ENCODE results near the gene CIITA.
"Not testable (repeated sequence)": the region's sequence is repeated elsewhere in the genome, so short reads cannot be mapped to it uniquely, and the experiment has no call there.

CIITA gene

GRCh38 chr16:10876799-10877341 is at the start of gene CIITA:
Gene CIITA, plus strand, starts transcription at chr16:10877202. Its CDS starts 129 bp downstream, at chr16:10877331.
- peak; percentile 69 for DNase-seq

DNA sequence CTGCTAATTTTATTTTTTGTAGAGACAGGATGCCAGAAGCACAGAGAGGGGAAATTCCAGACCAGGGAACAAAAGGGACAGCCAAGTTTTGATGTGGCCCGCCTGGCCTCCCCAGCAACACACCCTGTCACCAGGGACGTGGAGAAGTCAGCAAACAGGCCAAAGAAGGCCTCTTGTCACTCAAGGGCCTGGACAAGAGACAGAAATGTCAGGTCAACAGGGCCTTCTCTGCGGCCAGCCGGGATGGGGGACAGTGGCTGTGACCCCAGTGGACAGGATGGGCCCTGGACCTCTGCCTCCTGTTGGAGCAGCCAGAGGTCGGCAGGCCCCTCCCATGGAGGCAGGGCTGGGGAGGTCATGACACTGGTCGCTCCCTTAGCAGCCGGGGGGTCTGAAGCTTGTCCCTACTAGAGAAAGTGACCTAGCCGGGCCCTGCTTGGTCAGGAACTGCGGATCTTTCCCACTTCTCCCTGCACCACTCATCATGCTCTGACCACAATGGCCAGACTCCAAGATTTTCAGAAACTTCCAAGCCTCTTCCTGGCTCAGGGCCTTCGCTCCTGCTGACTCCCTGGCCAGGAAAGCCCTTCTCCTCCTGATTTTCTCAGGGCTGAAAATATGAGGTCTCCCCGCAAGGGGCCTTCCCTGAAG is 49.2 kb upstream of the CIITA start:
- DNase-seq: no peak

DNA sequence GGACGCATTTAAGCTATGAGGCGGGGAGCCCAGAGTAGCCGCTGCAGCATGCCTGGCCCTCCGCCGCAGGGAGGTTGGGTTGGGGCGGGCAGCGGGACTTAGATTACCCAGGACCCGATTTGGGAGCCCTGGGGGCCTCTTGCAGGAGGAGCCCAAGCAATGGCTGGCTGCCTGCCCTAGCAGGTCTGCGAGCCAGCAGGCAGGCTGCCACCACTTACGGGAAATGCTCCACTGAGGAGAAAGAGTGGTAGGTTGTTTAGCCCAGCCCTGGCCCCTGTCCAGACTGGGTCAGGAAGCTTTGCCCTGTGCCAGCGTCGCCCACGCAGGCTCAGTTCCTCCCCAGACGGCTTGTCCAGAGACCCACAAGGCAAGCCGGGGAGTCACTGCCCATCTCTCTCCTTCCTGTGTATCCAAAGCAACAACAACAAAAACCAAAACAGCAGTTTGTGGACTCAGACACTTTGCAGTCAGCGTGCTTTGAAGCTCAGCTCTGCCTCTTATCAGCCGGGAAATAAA is 48.1 kb upstream of the CIITA start:
- no peak for DNase-seq

DNA sequence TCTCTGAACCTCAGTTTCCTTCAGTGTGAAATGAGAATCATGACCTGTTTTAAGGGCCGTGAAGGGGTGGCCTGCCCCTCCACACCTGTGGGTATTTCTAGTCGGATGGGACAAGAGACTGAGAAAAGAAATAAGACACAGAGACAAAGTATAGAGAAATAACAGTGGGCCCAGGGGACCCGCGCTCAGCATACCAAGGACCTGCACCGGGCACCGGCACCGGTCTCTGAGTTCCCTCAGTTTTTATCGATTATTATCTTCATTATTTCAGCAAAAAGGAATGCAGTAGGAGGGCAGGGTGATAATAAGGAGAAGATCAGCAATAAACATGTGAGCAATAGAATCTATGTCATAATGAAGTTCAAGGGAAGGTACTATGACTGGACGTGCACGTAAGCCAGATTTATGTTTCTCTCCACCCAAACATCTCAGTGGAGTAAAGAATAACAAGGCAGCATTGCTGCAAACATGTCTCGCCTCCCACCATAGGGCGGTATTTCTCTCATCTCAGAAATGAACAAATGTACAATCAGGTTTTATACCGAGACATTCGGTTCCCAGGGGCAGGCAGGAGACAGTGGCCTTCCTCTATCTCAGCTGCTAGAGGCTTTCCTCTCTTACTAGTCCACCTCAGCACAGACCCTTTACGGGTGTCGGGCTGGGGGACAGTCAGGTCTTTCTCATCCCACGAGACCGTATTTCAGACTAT is 47.5 kb upstream of the CIITA start:
- DNase-seq: not testable (repeated sequence)

DNA sequence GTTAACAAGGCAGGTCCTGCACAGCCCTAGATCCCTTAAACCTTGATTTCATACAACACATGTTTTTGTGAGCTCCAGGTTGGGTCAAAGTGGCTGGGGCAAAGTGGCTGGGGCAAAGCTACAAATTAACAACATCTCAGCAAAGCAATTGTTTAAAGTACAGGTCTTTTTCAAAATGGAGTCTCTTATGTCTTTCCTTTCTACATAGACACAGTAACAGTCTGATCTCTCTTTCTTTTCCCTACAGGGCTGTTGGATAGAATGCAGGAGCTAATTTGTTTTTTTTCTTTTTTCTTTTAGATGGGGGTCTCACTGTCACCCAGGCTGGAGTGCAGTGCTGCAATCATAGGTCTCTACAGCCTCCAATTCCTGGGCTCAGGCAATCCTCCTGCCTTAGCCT is 46.8 kb upstream of the CIITA start:
- not testable (repeated sequence) for DNase-seq

- no peak for DNase-seq
These were observed 44.8 kb upstream of the CIITA start for GRCh38 chr16:10831894-10832886.

- DNase-seq: no peak
These were observed 43.7 kb upstream of the CIITA start for GRCh38 chr16:10833271-10833670.

DNA sequence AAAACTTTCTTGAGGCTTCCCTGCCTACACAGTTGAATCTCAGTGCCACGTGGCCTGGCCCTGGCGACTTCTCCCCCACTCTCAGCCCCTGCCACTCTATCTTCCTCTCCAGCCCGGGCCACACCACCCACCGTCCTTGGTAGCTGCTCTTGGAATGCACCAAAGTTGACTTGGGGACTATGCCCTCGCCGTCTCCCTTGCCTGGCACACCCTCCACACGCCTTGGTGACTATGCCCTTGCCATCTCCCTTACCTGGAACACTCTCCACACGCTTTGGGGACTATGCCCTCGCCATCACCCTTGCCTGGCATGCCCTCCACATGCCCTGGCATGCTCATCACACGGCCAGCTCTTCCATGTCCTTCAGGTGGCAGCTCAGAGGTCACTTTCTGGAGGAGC is 42.9 kb upstream of the CIITA start:
- DNase-seq: no peak

DNA sequence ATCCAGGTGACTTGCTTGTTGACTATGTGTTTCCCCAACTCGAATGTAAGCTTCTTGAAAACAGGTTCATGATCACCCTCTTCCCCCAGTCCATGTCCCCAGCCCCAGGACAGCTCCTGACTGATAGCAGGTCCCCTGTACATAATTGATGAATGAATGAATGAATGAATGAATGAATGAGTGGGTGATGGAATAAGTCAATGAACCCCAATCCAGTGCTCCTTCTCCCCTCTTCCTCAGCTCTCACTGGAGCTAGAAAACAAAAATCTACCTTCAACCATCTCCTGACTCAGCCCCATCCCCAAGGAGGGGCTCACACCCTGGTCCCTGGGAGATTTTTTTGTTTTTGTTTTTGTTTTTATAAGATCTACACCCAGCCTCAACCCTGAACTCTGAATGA is 42.2 kb upstream of the CIITA start:
- no peak for DNase-seq

DNA sequence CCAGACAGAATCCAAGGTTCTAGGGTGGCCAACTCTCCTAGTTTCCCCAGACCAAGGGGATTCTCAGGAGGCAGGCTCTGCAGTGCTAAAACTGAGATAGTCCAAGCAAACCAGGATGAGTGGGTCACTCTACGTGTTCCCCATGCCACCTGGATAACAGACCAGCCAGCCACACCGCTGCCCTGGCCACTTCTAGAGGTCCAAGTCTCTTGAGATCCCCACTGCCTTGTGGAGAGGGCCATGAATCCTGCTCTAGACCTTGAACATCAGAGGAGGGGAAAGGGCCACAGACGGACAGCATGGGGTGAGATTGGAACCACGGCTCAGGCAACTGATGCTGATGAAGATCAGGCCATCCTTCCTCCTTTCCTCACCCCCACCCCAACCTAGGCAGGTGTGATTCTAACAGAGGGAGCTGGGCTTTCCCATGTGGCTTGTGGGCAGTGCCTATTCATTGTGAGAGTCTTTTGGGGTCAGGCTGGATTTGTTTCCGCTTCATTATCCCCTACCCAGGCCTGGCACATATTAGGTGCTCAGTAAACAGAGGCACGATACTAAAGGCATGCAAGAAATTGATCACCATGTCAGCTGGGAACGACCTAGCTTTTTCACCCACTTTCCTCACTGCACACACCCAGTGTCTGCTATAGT is 41.6 kb upstream of the CIITA start:
- DNase-seq: peak; percentile 28

GRCh38 chr16:10836174-10836853 is 40.7 kb upstream of the CIITA start:
- DNase-seq: no peak

GRCh38 chr16:10838621-10839278 is 38.3 kb upstream of the CIITA start:
- DNase-seq: no peak

GRCh38 chr16:10839279-10839666 is 37.7 kb upstream of the CIITA start:
- DNase-seq: no peak

DNA sequence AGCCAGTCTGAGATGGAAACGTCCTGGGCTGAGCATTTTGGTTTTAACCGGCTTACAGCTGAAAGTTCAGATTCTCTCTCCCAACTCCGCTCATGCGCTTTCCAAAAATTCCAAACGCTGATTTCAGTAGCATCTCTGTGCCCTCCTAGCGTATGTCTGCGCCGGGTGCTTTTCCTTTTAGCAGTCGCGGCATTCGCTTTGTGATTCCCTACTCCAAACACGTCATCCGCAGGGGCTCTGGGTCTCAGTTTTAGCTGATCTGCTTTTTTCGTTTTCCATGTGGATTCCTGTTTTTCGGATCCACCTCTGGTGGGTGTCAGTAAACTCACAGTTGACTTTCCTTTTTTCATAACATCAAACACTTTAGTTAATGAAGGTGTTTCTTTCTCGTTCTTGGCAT is 36.3 kb upstream of the CIITA start:
- DNase-seq: no peak

- DNase-seq: no peak
These were observed 30.6 kb upstream of the CIITA start for GRCh38 chr16:10846213-10846998.

DNA sequence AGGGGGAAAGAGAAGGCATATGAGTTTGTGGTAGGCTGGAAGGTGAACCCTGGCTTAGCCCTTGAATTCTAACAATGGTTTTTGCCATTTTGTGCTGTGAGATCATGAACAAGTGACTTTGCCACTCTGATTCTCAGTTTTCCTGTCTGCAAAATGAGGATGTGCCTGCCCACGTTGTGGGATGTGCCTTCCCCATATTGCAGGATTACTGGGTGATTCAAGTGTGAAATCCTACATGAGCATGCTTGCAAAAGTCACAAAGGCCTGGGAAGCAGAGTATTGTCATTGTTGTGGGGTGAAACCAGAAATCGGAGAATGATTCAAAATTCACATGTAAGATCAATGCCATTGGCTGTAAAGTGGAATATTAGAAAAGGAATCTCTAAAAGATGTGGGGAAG is 29.8 kb upstream of the CIITA start:
- no peak for DNase-seq

DNA sequence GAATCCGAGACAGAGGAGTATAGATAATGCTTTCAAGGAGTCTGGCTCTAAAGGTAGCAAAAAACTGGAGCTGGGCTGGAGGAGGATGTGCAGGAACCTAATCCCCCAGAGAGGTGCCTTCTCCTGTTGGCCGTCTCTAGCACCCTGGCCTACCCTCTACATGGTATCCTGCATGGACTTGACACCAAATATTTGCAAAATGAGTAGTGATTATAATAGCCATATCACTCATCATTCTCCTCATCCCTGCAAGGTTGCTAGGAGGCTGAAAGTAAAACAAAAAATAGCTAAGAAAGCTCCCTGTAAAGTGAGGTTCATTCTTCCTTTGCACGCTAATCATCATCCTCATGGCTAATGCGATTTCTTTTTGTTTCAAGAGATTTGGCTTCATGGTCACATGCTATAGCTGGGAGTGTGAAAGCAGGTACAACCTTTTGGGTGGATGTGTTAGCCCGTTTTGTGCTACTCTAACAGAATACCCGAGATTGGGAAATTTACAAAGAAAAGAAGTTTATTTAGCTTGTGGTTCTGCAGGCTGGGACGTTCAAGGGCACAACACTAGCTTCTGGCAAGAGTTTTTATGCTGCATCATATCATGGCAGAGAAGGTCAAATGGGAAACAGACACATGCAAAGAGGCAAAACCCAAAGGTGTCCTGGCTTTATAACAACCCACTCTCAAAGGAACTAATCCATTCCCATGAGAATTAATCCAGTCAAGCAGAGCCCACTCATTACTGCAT is 27.1 kb upstream of the CIITA start:
- DNase-seq: no peak

DNA sequence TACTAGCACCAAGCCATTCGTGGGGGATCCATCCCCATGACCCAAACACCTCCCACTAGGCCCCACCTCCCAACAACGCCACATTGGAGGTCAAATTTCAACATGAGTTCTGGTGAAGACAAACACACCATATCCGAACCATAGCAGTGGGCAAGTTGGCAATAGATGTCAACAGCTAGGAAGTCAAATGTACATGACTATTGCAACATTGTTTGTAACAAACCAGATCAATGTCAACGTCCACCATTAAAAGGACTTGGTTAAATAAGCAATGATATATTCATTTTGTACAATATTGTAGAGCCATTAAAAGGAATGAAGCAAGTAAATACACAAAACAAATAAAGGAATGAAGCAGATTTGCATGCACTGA is 26.5 kb upstream of the CIITA start:
- no peak for DNase-seq

DNA sequence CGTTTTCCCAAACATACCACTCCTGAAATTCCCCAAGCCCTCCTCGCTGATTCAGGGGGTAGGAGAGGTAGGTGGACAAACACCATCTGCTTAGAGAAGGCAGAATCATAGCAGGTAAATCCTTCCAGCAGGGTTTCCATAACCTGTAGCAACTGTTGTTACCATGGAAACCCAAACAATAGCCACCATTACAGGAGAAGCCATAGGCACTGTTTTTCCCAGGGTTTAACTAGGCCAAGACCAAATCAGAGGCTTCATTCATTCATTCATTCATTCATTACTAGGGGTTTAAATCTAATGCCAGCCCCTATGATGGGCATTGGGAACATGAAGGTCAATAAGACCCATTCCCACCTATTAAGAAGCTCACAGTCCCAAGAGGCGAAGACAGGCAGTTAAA is 25.5 kb upstream of the CIITA start:
- no peak for DNase-seq

DNA sequence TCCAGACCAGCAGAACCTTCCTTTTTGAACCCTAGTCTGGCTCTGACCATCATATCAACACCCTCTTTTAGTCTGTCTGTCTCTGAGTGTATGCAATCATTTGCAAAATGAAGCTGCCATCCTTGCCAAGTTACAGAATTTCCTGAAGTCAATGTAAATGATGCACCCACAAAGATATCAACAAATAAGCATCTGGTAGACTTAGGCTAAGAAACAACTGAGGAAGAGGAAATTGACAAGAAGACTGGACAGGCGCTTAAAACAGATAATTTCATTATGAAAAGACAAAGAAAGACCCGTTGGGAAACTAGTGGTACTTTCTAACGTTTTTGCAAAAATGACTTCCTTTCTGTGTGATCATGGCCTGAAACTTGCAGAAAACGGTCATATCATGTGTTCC is 24.7 kb upstream of the CIITA start:
- no peak for DNase-seq

Measured in activated CD4-positive, alpha-beta T cell treated with anti-CD3 and anti-CD28 coated beads for 48 hours (primary cell).